ENCODE data around the gene APOOL.

Gene APOOL

GRCh38 chrX:85084770-85085393, 81.2 kb downstream of the APOOL start:
- DNase-seq (ENCODE audit: low spot score), result no peak

- DNase-seq (ENCODE audit: low spot score), result no peak
These were observed 85.7 kb downstream of the APOOL start for GRCh38 chrX:85089321-85089840.

- DNase-seq (ENCODE audit: low spot score), result no peak
These were observed 103.7 kb downstream of the APOOL start for GRCh38 chrX:85107407-85107806.

- no peak for DNase-seq (ENCODE audit: low spot score)
These were observed 104.5 kb downstream of the APOOL start for GRCh38 chrX:85108165-85108564.

GRCh38 chrX:85109235-85109634, 105.6 kb downstream of the APOOL start:
- DNase-seq (ENCODE audit: low spot score), result no peak

GRCh38 chrX:85111347-85111746, 107.7 kb downstream of the APOOL start:
- DNase-seq (ENCODE audit: low spot score), result no peak

GRCh38 chrX:85112293-85112692, 108.6 kb downstream of the APOOL start:
- no peak for DNase-seq (ENCODE audit: low spot score)

- no peak for DNase-seq (ENCODE audit: low spot score)
These were observed 110.1 kb downstream of the APOOL start for GRCh38 chrX:85113746-85114145.

- no peak for DNase-seq (ENCODE audit: low spot score)
These were observed 110.5 kb downstream of the APOOL start for GRCh38 chrX:85114171-85114570.

- no peak for DNase-seq (ENCODE audit: low spot score)
These were observed 111.1 kb downstream of the APOOL start for GRCh38 chrX:85114776-85115175.

GRCh38 chrX:85115252-85115651, 111.6 kb downstream of the APOOL start:
- DNase-seq (ENCODE audit: low spot score), result no peak

GRCh38 chrX:85136409-85136808, 132.7 kb downstream of the APOOL start:
- no peak for DNase-seq (ENCODE audit: low spot score)

- DNase-seq (ENCODE audit: low spot score), result no peak
These were observed 135.7 kb downstream of the APOOL start for GRCh38 chrX:85139422-85139821.

GRCh38 chrX:85140964-85141363, 137.3 kb downstream of the APOOL start:
- no peak for DNase-seq (ENCODE audit: low spot score)

Data from HuH-7 (cell line).